Loucy (cell line): ENCODE results near the gene SDCCAG8.

Experiments used
- H2AFZ ChIP-seq: fragments of 200-600 bp; sonication (generic); 2 replicates; pipeline ENCODE4 v1.6.0; 2016; ENCODE audit warnings: antibody characterized with exemption, mild to moderate bottlenecking, low read length, moderate library complexity
- H3F3A ChIP-seq: fragments of 200-600 bp; 2 replicates; pipeline ENCODE4 v1.6.0; 2016; ENCODE audit warnings: antibody characterized with exemption, low read depth, mild to moderate bottlenecking
- H3K27me3 ChIP-seq: fragments of 200-600 bp; sonication (generic); 2 replicates; pipeline ENCODE4 v1.6.1; 2014; ENCODE audit warnings: low read length, mild to moderate bottlenecking; ENCODE audit not compliant: insufficient read depth, poor library complexity, severe bottlenecking
- H3K36me3 ChIP-seq: fragments of 200-600 bp; sonication (generic); 2 replicates; pipeline ENCODE4 v1.6.1; 2016; ENCODE audit warnings: low read length; ENCODE audit not compliant: insufficient read depth
- H3K4me1 ChIP-seq: fragments of 200-600 bp; sonication (generic); 2 replicates; pipeline ENCODE4 v1.5.1; 2014; ENCODE audit warnings: low read length, mild to moderate bottlenecking; ENCODE audit not compliant: insufficient read depth, poor library complexity, severe bottlenecking
- H3K4me2 ChIP-seq: fragments of 200-600 bp; sonication (generic); 2 replicates; pipeline ENCODE4 v1.6.0; 2014; ENCODE audit warnings: antibody characterized with exemption, low read length, low read depth, mild to moderate bottlenecking; ENCODE audit not compliant: poor library complexity, severe bottlenecking
- H3K4me3 ChIP-seq: fragments of 200-600 bp; sonication (generic); 2 replicates; pipeline ENCODE4 v1.5.1; 2014; ENCODE audit warnings: low read length, mild to moderate bottlenecking, mixed read lengths; ENCODE audit not compliant: poor library complexity, severe bottlenecking
- H3K79me2 ChIP-seq: fragments of 200-600 bp; sonication (generic); 2 replicates; pipeline ENCODE4 v1.6.1; 2014; ENCODE audit warnings: low read length; ENCODE audit not compliant: insufficient read depth
- H3K9ac ChIP-seq: fragments of 200-600 bp; sonication (generic); 2 replicates; pipeline ENCODE4 v1.6.0; 2014; ENCODE audit warnings: mild to moderate bottlenecking, low read depth, low read length, moderate library complexity; ENCODE audit not compliant: poor library complexity, severe bottlenecking
- H3K9me2 ChIP-seq: fragments of 200-600 bp; sonication (generic); replicated peaks from 2 replicates; pipeline ENCODE4 v1.6.1; 2016; ENCODE audit warnings: low read depth, low read length, mixed read lengths
- H3K9me3 ChIP-seq: fragments of 200-600 bp; sonication (generic); 2 replicates; pipeline ENCODE4 v1.6.1; 2014; ENCODE audit warnings: mild to moderate bottlenecking, antibody characterized with exemption, low read length, low read depth; ENCODE audit not compliant: insufficient read depth
- H4K20me1 ChIP-seq: fragments of 200-600 bp; sonication (generic); 2 replicates; pipeline ENCODE4 v1.6.0; 2014; ENCODE audit warnings: antibody characterized with exemption, low read length, mild to moderate bottlenecking; ENCODE audit not compliant: insufficient read depth, poor library complexity, severe bottlenecking
- CTCF ChIP-seq: fragments of 200-600 bp; sonication (generic); conservative IDR thresholded peaks from 2 replicates; pipeline ENCODE4 v1.5.1; 2014; ENCODE audit warnings: mild to moderate bottlenecking, antibody characterized with exemption, low read length
- EZH2phosphoT487 ChIP-seq: fragments of 200-600 bp; IDR thresholded peaks from 2 replicates; pipeline ENCODE4 v1.6.1; 2018; ENCODE audit warnings: antibody characterized with exemption, mild to moderate bottlenecking, moderate library complexity, borderline replicate concordance

SDCCAG8 gene

GRCh38 chr1:243354511-243355153, 98.8 kb downstream of the SDCCAG8 start:
- no peaks in the 10 kb centered on the region for H3K9me2 ChIP-seq
- H3K9me3 ChIP-seq: no peaks in the 10 kb centered on the region
- H3K4me1 ChIP-seq: peaks cover 10% of the 10 kb centered on the region
- no peaks in the 10 kb centered on the region for H3K79me2 ChIP-seq
- no peaks in the 10 kb centered on the region for H4K20me1 ChIP-seq
- H3K4me3 ChIP-seq: peak overlapping the region; percentile 48
- H3K4me2 ChIP-seq: peak overlapping the region; percentile 54
- TF ChIP-seq EZH2phosphoT487 (no peak), CTCF (no peak)
- no peaks in the 10 kb centered on the region for H3K36me3 ChIP-seq
- H3F3A ChIP-seq: no peaks in the 10 kb centered on the region
- H3K9ac ChIP-seq: no peak overlapping the region
- no peaks in the 10 kb centered on the region for H3K27me3 ChIP-seq
- peak overlapping the region; percentile 63; the same call in 1 of the 2 replicates for H2AFZ ChIP-seq

GRCh38 chr1:243363832-243364231, 108.0 kb downstream of the SDCCAG8 start:
- no peak for TF ChIP-seq EZH2phosphoT487
- no peak for TF ChIP-seq CTCF
- Histone ChIP-seq H4K20me1 (no peaks in the 10 kb centered on the region), H3K4me1 (no peaks in the 10 kb centered on the region), H3K79me2 (no peaks in the 10 kb centered on the region), H3K4me3 (no peak overlapping the region), H3K36me3 (no peaks in the 10 kb centered on the region), H3K9me2 (no peaks in the 10 kb centered on the region), H3F3A (no peaks in the 10 kb centered on the region), H3K4me2 (no peak overlapping the region), H2AFZ (no peak overlapping the region), H3K9ac (no peak overlapping the region), H3K9me3 (no peaks in the 10 kb centered on the region), H3K27me3 (no peaks in the 10 kb centered on the region)

GRCh38 chr1:243364330-243364729, 108.5 kb downstream of the SDCCAG8 start:
- TF ChIP-seq CTCF (no peak), EZH2phosphoT487 (no peak)
- Histone ChIP-seq H3K4me3 (no peak overlapping the region), H3K4me2 (no peak overlapping the region), H3K79me2 (no peaks in the 10 kb centered on the region), H3K9ac (no peak overlapping the region), H2AFZ (no peak overlapping the region), H4K20me1 (no peaks in the 10 kb centered on the region), H3K9me2 (no peaks in the 10 kb centered on the region), H3K9me3 (no peaks in the 10 kb centered on the region), H3K4me1 (no peaks in the 10 kb centered on the region), H3F3A (no peaks in the 10 kb centered on the region), H3K27me3 (no peaks in the 10 kb centered on the region), H3K36me3 (no peaks in the 10 kb centered on the region)
